ENCODE results near the gene TMEM232. TPM values are rescaled to one million over a fixed set of nuclear protein-coding genes. Genes with fewer than 3 reads are reported as not detected.

The TMEM232 gene
- total RNA-seq, 1 experiment from 2014 or later = 0.21 TPM

GRCh38 chr5:110544603-110545002 lies 181.9 kb downstream of the TMEM232 start:
- ChIA-PET POLR2A (no interaction called here), CTCF (interaction anchor here (0.7 kb wide), 1 partner anchor 56 kb away, joined by 3 read pairs; no protein-coding TSS in a partner anchor)
- TF ChIP-seq CTCF (IDR thresholded peaks at IDR 0.05) (no peak), SIN3A (IDR thresholded peaks at IDR 0.05; ENCODE audit: borderline replicate concordance, insufficient read depth, low read depth, low read length) (no peak), REST (IDR thresholded peaks at IDR 0.05; ENCODE audit: insufficient read depth in 1 of 2, low read depth in 2 of 2, low read length in 1 of 2) (no peak), TCF7L2 (IDR thresholded peaks at IDR 0.05; ENCODE audit: low read depth, low read length) (no peak), POLR2AphosphoS5 (IDR thresholded peaks at IDR 0.05; ENCODE audit: low read depth, low read length) (no peak)
- Histone ChIP-seq H3K27ac (ENCODE audit: low read length) (no peak overlapping the region), H3K4me3 (ENCODE audit: low read depth in 2 of 2, low read length in 2 of 2) (no peak overlapping the region), H3K27me3 (ENCODE audit: control insufficient read depth, insufficient read depth, low read length) (no peaks in the 10 kb centered on the region; the same call in 1 of the 2 replicates), H3K4me1 (ENCODE audit: control insufficient read depth, insufficient read depth, low read length) (no peaks in the 10 kb centered on the region), H3K9me3 (ENCODE audit: control insufficient read depth, insufficient read depth, low read depth, low read length) (no peaks in the 10 kb centered on the region), H3K36me3 (ENCODE audit: control insufficient read depth, insufficient read depth, low read length) (no peaks in the 10 kb centered on the region)
- ATAC-seq (no peak), DNase-seq (ENCODE audit: low read depth, low spot score) (no peak)
- intact Hi-C loops (cut with micrococcal nuclease; ENCODE audit: unreplicated experiment) = no loop called here
- BruUV-seq (replicated peaks) = no TSS peak
- in situ Hi-C loops (cut with HindIII; ENCODE audit: low pct_unique_long_range_greater_than_20kb, low sequenced_read_pairs) = no loop called here

GRCh38 chr5:110542949-110543348 lies 183.5 kb downstream of the TMEM232 start:
- in situ Hi-C loops (cut with HindIII; ENCODE audit: low pct_unique_long_range_greater_than_20kb, low sequenced_read_pairs) = no loop called here
- intact Hi-C loops (cut with micrococcal nuclease; ENCODE audit: unreplicated experiment) = no loop called here
- Histone ChIP-seq H3K4me3 (ENCODE audit: low read depth in 2 of 2, low read length in 2 of 2) (no peak overlapping the region), H3K27me3 (ENCODE audit: control insufficient read depth, insufficient read depth, low read length) (no peaks in the 10 kb centered on the region; the same call in 1 of the 2 replicates), H3K4me1 (ENCODE audit: control insufficient read depth, insufficient read depth, low read length) (no peaks in the 10 kb centered on the region), H3K27ac (ENCODE audit: low read length) (no peak overlapping the region), H3K9me3 (ENCODE audit: control insufficient read depth, insufficient read depth, low read depth, low read length) (no peaks in the 10 kb centered on the region), H3K36me3 (ENCODE audit: control insufficient read depth, insufficient read depth, low read length) (no peaks in the 10 kb centered on the region)
- ChIA-PET POLR2A (no interaction called here), CTCF (no interaction called here)
- BruUV-seq (replicated peaks) = no TSS peak
- TF ChIP-seq POLR2AphosphoS5 (IDR thresholded peaks at IDR 0.05; ENCODE audit: low read depth, low read length) = no peak
- TF ChIP-seq CTCF (IDR thresholded peaks at IDR 0.05) = no peak
- TF ChIP-seq TCF7L2 (IDR thresholded peaks at IDR 0.05; ENCODE audit: low read depth, low read length) = no peak
- no peak for TF ChIP-seq REST (IDR thresholded peaks at IDR 0.05; ENCODE audit: insufficient read depth in 1 of 2, low read depth in 2 of 2, low read length in 1 of 2)
- DNase-seq (ENCODE audit: low read depth, low spot score) (no peak), ATAC-seq (no peak)

Measured in Panc1 (cell line).